Testis (tissue), 3 donors: Measurements from ENCODE around the gene CDCA5. TPM values are rescaled to one million over a fixed set of nuclear protein-coding genes. Genes with fewer than 3 reads are reported as not detected.

Experiments
- DNase-seq: peaks from one replicate; pipeline ENCODE4 v3.0.0-alpha.2; 2019
- H3K27ac ChIP-seq, 2 donors: fragments of 200-600 bp; sonication (generic); one replicate each; pipeline ENCODE4 v1.5.1; 2019
- H3K27me3 ChIP-seq: fragments of 200-600 bp; sonication (generic); one replicate; pipeline ENCODE4 v1.5.1; 2019
- H3K36me3 ChIP-seq: fragments of 200-600 bp; sonication (generic); one replicate; pipeline ENCODE4 v1.5.1; 2017; ENCODE audit warnings: low read depth; ENCODE audit errors: missing control alignments
- H3K4me1 ChIP-seq: fragments of 200-600 bp; sonication (generic); one replicate; pipeline ENCODE4 v1.5.1; 2019
- H3K4me3 ChIP-seq, 2 donors: fragments of 200-600 bp; sonication (generic); one replicate each; pipeline ENCODE4 v1.5.1; 2017 to 2019
- H3K9me3 ChIP-seq: fragments of 200-600 bp; sonication (generic); one replicate; pipeline ENCODE4 v1.5.1; 2017
- CTCF ChIP-seq, 3 experiments: fragments of 450-650 bp in 2 of 3; fragments of 200-600 bp in 1 of 3; sonication (generic) in 1 of 3; IDR thresholded peaks; one replicate each; pipeline ENCODE4 v1.5.1; 2016 to 2019; ENCODE audit warnings: antibody characterized with exemption in 3 of 3, mild to moderate bottlenecking in 2 of 3, moderate library complexity in 1 of 3
- POLR2A ChIP-seq: fragments of 450-650 bp; IDR thresholded peaks from one replicate; pipeline ENCODE4 v1.6.1; 2017; ENCODE audit warnings: antibody characterized with exemption, mild to moderate bottlenecking, moderate library complexity
- WGBS, 2 donors: methylation state at CpG; one replicate each; pipeline ENCODE4 v1.1.5; 2018; 5-methylcytosine and 5-hydroxymethylcytosine counted together
- intact Hi-C: fragments of 100-400 bp; cut with DNase I; formaldehyde crosslinking; loops from one replicate; pipeline ENCODE4 v1.15.1; 2023; ENCODE audit warnings: low total_unique reads
- polyA plus RNA-seq: library from polyadenylated mRNA; stranded (reverse); fragments of 350-450 nt; fragmentation: Illumina TruSeq; extraction: RNeasy Lipid Tissue Mini Kit (QIAGEN cat#74804); gene quantifications from one replicate; pipeline ENCODE4 v1.2.3, GENCODE V29; 2014; ENCODE audit warnings: low read depth, low replicate concordance; ENCODE audit not compliant: insufficient read depth
- total RNA-seq, 2 donors: library from RNA; depleted of rRNA; stranded (reverse); fragments of >200 nt; gene quantifications; one replicate each; pipeline ENCODE4 v1.2.3, GENCODE V29; 2016

CDCA5 gene
- total and polyA plus RNA-seq, 3 donors from 2014 or later, result 28.5 to 93.3 (median 50.9) TPM

- H3K27ac ChIP-seq, result no peak overlapping the region
- no peaks in the 10 kb centered on the region for H3K36me3 ChIP-seq
- no peaks in the 10 kb centered on the region for H3K27me3 ChIP-seq
- H3K9me3 ChIP-seq, result no peaks in the 10 kb centered on the region
- WGBS, 2 donors, result 79 to 82% methylated on average over 12 of the region's 12 CpGs
- TF ChIP-seq POLR2A, result no peak
- no peak for TF ChIP-seq CTCF (IDR thresholded peaks at IDR 0.05)
- no peak for DNase-seq
- H3K4me1 ChIP-seq, result peaks cover 9% of the 10 kb centered on the region
- intact Hi-C loops, result no loop called here
- H3K4me3 ChIP-seq, result no peak overlapping the region
Observed at GRCh38 chr11:65127473-65128181, 43.8 kb upstream of the CDCA5 start.

GRCh38 chr11:65126624-65127274 is 42.9 kb upstream of the CDCA5 start:
- Histone ChIP-seq H3K4me1 (peaks cover 5% of the 10 kb centered on the region), H3K9me3 (no peaks in the 10 kb centered on the region), H3K36me3 (no peaks in the 10 kb centered on the region), H3K27me3 (no peaks in the 10 kb centered on the region), H3K27ac (no peak overlapping the region), H3K4me3 (no peak overlapping the region)
- WGBS, 2 donors, result 83 to 85% methylated on average over 2 to 6 of the region's 6 CpGs
- intact Hi-C loops, result no loop called here
- TF ChIP-seq POLR2A (no peak), CTCF (IDR thresholded peaks at IDR 0.05) (no peak)
- no peak for DNase-seq

- intact Hi-C loops, result no loop called here
Observed at GRCh38 chr11:65125197-65126056, 41.6 kb upstream of the CDCA5 start.

More at GRCh38 chr11:65125197-65126056, 41.6 kb upstream of the CDCA5 start:
- H3K4me3 ChIP-seq, result no peak overlapping the region
- TF ChIP-seq CTCF (IDR thresholded peaks at IDR 0.05) (no peak), POLR2A (no peak)
- DNase-seq, result no peak
- peaks cover 12% of the 10 kb centered on the region for H3K4me1 ChIP-seq
- H3K27me3 ChIP-seq, result no peaks in the 10 kb centered on the region
- WGBS, 2 donors, result 90 to 92% methylated on average over 12 of the region's 12 CpGs
- H3K36me3 ChIP-seq, result no peaks in the 10 kb centered on the region
- H3K9me3 ChIP-seq, result no peaks in the 10 kb centered on the region
- H3K27ac ChIP-seq, result no peak overlapping the region
